ENCODE measurements around the gene GIN1. TPM values are rescaled to one million over a fixed set of nuclear protein-coding genes. Genes with fewer than 3 reads are reported as not detected.
"Not testable (repeated sequence)": the region's sequence is repeated elsewhere in the genome, so short reads cannot be mapped to it uniquely, and the experiment has no call there.

The GIN1 gene
- total and polyA plus RNA-seq, 2 donors: 6.2 to 9.6 TPM

DNA sequence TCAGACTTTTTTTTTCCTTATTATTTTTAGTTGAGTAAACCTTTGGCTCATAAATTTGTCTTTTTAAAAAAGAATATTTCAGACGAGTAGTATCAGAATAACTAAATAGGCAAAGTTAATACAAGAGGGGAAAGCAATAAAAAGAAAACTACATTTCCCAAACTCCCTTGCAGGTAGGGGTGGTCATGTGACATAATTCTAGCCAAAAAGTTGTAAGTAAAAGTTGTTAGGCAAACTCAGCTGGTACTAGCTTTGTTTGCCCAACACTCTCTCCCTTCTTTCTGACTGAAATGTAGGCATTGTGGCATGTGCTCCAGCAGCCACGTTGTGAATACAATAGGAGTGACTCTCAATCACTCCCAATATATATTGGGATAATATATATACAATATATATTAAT lies 20.9 kb downstream of the GIN1 start:
- H3K4me3 ChIP-seq (ENCODE audit: low read length in 2 of 2): no peak overlapping the region
- 96% methylated on average over 2 of the region's 2 CpGs for WGBS

DNA sequence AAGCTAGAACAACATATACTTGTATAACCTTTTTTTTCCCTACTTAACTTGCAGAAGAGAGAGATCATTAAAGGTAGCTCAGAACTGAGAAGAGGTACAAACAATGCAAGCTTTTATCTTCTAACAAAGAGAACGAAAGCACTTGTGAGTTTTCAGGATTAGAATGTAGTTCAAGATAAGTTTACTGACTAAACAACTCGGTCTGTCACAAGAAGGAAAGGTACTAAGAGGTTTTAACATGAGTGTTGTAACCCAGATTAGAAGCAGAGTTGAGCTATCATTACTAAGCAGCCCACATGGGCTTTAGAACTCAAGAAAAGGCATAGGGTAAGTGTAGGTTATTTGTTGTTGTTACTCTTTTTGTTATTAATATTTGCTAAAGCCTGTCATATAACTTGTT lies 25.2 kb downstream of the GIN1 start:
- Histone ChIP-seq H3K4me3 (ENCODE audit: low read length in 2 of 2) (no peak overlapping the region), H3K36me3 (ENCODE audit: control insufficient read depth in 2 of 2, insufficient read depth in 2 of 2, low read length in 1 of 2) (peaks cover 0 to 6% of the 10 kb centered on the region in 2 donors), H3K27ac (ENCODE audit: low read depth in 1 of 2, low read length in 1 of 2) (no peak overlapping the region), H3K27me3 (ENCODE audit: control insufficient read depth in 2 of 2, insufficient read depth in 1 of 2, low read length in 1 of 2) (no peaks in the 10 kb centered on the region), H3K9me3 (ENCODE audit: control insufficient read depth in 2 of 2, insufficient read depth in 1 of 2, low read length in 1 of 2) (no peaks in the 10 kb centered on the region), H3K4me1 (ENCODE audit: control insufficient read depth in 2 of 2, insufficient read depth in 2 of 2, low read length in 2 of 2) (no peaks in the 10 kb centered on the region)
- no peak for DNase-seq (ENCODE audit: low read depth in 6 of 9, low spot score in 9 of 9)
- WGBS: 88% methylated on average over 2 of the region's 2 CpGs

More for the DNA sequence above, 20.9 kb downstream of the GIN1 start:
- no peak overlapping the region for H3K27ac ChIP-seq (ENCODE audit: low read depth in 1 of 2, low read length in 1 of 2)
- peaks cover 0 to 7% of the 10 kb centered on the region in 2 donors for H3K36me3 ChIP-seq (ENCODE audit: control insufficient read depth in 2 of 2, insufficient read depth in 2 of 2, low read length in 1 of 2)
- no peaks in the 10 kb centered on the region for H3K4me1 ChIP-seq (ENCODE audit: control insufficient read depth in 2 of 2, insufficient read depth in 2 of 2, low read length in 2 of 2)
- no peak for DNase-seq (ENCODE audit: low read depth in 6 of 9, low spot score in 9 of 9)
- H3K27me3 ChIP-seq (ENCODE audit: control insufficient read depth in 2 of 2, insufficient read depth in 1 of 2, low read length in 1 of 2): no peaks in the 10 kb centered on the region
- no peaks in the 10 kb centered on the region for H3K9me3 ChIP-seq (ENCODE audit: control insufficient read depth in 2 of 2, insufficient read depth in 1 of 2, low read length in 1 of 2)

DNA sequence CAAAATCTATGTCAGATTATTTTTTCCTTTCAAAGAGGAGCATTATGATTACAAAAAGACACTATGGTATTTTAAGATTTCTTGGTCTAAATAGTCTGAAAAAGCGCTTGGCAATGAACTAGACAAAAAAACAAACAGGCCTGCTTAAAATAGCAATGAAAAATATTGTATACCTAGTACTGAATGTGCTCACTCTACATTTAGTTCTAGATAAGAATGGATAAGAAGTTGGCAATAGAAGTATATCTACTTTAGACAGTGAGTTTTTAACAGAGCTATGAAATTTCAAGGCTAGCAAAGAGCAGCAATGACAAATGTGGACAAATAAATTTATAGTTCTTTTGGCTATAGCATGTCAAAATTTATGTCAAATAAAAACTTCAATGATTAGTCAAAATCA lies 26.2 kb downstream of the GIN1 start:
- H3K36me3 ChIP-seq (ENCODE audit: control insufficient read depth in 2 of 2, insufficient read depth in 2 of 2, low read length in 1 of 2): peaks cover 0 to 6% of the 10 kb centered on the region in 2 donors
- H3K4me3 ChIP-seq (ENCODE audit: low read length in 2 of 2): no peak overlapping the region
- no peaks in the 10 kb centered on the region for H3K9me3 ChIP-seq (ENCODE audit: control insufficient read depth in 2 of 2, insufficient read depth in 1 of 2, low read length in 1 of 2)
- no peaks in the 10 kb centered on the region for H3K27me3 ChIP-seq (ENCODE audit: control insufficient read depth in 2 of 2, insufficient read depth in 1 of 2, low read length in 1 of 2)
- WGBS: 99% methylated on average over 1 of the region's 1 CpG
- no peak overlapping the region for H3K27ac ChIP-seq (ENCODE audit: low read depth in 1 of 2, low read length in 1 of 2)
- H3K4me1 ChIP-seq (ENCODE audit: control insufficient read depth in 2 of 2, insufficient read depth in 2 of 2, low read length in 2 of 2): no peaks in the 10 kb centered on the region
- no peak for DNase-seq (ENCODE audit: low read depth in 6 of 9, low spot score in 9 of 9)

DNA sequence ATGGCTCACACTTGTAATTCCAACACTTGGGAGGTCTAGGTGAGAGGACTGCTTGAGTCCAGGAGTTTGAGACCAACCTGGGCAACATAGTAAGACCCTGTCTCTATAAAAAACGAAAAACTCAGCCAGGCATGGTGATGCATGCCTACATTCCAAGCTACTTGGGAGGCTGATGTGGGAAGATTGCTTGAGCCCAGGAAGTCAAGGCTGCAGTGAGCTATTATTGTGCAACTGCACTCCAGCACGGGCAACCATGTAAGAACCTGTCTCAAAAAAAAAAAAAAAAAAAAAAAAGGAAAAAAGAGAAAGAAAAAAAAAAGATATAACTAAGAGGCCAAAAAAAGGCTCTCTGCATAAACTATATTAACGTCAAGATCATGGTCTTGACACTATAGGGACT lies 27.3 kb downstream of the GIN1 start:
- no peak overlapping the region for H3K27ac ChIP-seq (ENCODE audit: low read depth in 1 of 2, low read length in 1 of 2)
- H3K36me3 ChIP-seq (ENCODE audit: control insufficient read depth in 2 of 2, insufficient read depth in 2 of 2, low read length in 1 of 2): peaks cover 0 to 6% of the 10 kb centered on the region in 2 donors
- H3K27me3 ChIP-seq (ENCODE audit: control insufficient read depth in 2 of 2, insufficient read depth in 1 of 2, low read length in 1 of 2): no peaks in the 10 kb centered on the region
- no peaks in the 10 kb centered on the region for H3K9me3 ChIP-seq (ENCODE audit: control insufficient read depth in 2 of 2, insufficient read depth in 1 of 2, low read length in 1 of 2)
- no peak for DNase-seq (ENCODE audit: low read depth in 6 of 9, low spot score in 9 of 9)
- no peaks in the 10 kb centered on the region for H3K4me1 ChIP-seq (ENCODE audit: control insufficient read depth in 2 of 2, insufficient read depth in 2 of 2, low read length in 2 of 2)
- WGBS: 97% methylated on average over 3 of the region's 3 CpGs
- H3K4me3 ChIP-seq (ENCODE audit: low read length in 2 of 2): no peak overlapping the region

DNA sequence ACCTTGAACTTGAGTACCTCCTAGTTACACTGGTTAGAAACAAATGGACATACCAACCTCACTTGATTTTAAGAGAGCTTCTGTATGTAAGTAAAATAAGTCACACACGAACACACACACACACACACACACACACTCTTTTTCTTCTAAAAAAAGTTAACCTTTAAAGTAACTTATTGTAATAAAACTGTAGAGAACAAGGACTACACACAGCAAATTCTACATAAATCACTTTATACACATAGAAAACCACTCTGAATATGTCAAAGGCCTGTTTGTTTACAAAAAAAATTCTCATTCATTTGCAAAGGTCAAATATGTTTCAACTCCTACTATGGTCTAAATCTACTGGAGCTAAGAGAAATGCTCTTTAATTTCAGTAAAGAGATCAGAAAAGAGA lies 29.1 kb downstream of the GIN1 start:
- WGBS: 100% methylated on average over 1 of the region's 1 CpG
- peaks cover 0 to 3% of the 10 kb centered on the region in 2 donors for H3K9me3 ChIP-seq (ENCODE audit: control insufficient read depth in 2 of 2, insufficient read depth in 1 of 2, low read length in 1 of 2)
- peaks cover 0 to 15% of the 10 kb centered on the region in 2 donors for H3K36me3 ChIP-seq (ENCODE audit: control insufficient read depth in 2 of 2, insufficient read depth in 2 of 2, low read length in 1 of 2)

DNA sequence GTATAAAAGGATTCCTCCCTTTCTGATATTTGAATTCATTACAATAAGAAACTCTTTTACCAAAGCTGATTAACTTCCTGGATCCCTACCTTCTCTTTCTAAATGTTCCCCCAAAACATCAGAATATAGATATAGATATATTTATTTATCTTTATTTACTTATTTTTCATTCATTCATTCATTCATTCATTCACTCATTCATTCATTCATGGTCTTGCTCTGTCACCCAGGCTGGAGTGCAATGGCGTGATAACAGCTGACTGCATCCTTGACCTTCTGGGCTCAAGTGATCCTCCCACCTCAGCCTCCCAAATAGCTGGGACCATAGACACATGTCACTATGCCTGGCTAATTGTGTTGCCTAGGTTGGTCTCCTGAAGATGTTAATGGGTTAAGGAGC lies 30.7 kb downstream of the GIN1 start:
- DNase-seq (ENCODE audit: low read depth in 6 of 9, low spot score in 9 of 9): no peak
- H3K36me3 ChIP-seq (ENCODE audit: control insufficient read depth in 2 of 2, insufficient read depth in 2 of 2, low read length in 1 of 2): peaks cover 0 to 18% of the 10 kb centered on the region in 2 donors
- H3K4me3 ChIP-seq (ENCODE audit: low read length in 2 of 2): no peak overlapping the region
- H3K27me3 ChIP-seq (ENCODE audit: control insufficient read depth in 2 of 2, insufficient read depth in 1 of 2, low read length in 1 of 2): no peaks in the 10 kb centered on the region
- no peak overlapping the region for H3K27ac ChIP-seq (ENCODE audit: low read depth in 1 of 2, low read length in 1 of 2)
- H3K9me3 ChIP-seq (ENCODE audit: control insufficient read depth in 2 of 2, insufficient read depth in 1 of 2, low read length in 1 of 2): peaks cover 0 to 7% of the 10 kb centered on the region in 2 donors
- 97% methylated on average over 1 of the region's 1 CpG for WGBS
- H3K4me1 ChIP-seq (ENCODE audit: control insufficient read depth in 2 of 2, insufficient read depth in 2 of 2, low read length in 2 of 2): no peaks in the 10 kb centered on the region

More for the DNA sequence above, 29.1 kb downstream of the GIN1 start:
- no peak for DNase-seq (ENCODE audit: low read depth in 6 of 9, low spot score in 9 of 9)
- Histone ChIP-seq H3K4me3 (ENCODE audit: low read length in 2 of 2) (no peak overlapping the region), H3K27ac (ENCODE audit: low read depth in 1 of 2, low read length in 1 of 2) (no peak overlapping the region), H3K4me1 (ENCODE audit: control insufficient read depth in 2 of 2, insufficient read depth in 2 of 2, low read length in 2 of 2) (no peaks in the 10 kb centered on the region), H3K27me3 (ENCODE audit: control insufficient read depth in 2 of 2, insufficient read depth in 1 of 2, low read length in 1 of 2) (no peaks in the 10 kb centered on the region)

DNA sequence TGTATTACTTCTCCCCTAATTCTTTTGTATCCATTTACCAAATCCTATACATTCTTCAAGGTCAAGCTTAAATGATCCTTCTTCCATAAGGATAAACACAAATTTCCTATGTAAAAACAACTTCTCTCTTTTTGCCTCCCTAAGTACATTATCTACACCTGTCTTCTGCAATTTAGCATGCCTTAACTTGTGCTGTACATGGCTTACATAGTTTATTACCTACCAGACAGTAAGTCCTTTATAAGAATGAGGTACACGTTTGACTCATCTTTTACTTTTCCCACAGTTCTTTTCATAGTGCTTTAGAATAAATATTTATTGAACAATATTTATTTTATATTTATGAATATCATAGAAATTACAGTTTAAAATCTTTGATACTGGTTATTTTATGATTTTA lies 33.4 kb downstream of the GIN1 start:
- DNase-seq (ENCODE audit: low read depth in 6 of 9, low spot score in 9 of 9): no peak
- Histone ChIP-seq H3K4me1 (ENCODE audit: control insufficient read depth in 2 of 2, insufficient read depth in 2 of 2, low read length in 2 of 2) (no peaks in the 10 kb centered on the region), H3K27ac (ENCODE audit: low read depth in 1 of 2, low read length in 1 of 2) (no peak overlapping the region), H3K9me3 (ENCODE audit: control insufficient read depth in 2 of 2, insufficient read depth in 1 of 2, low read length in 1 of 2) (peaks cover 0 to 7% of the 10 kb centered on the region in 2 donors), H3K36me3 (ENCODE audit: control insufficient read depth in 2 of 2, insufficient read depth in 2 of 2, low read length in 1 of 2) (peaks cover 0 to 12% of the 10 kb centered on the region in 2 donors), H3K27me3 (ENCODE audit: control insufficient read depth in 2 of 2, insufficient read depth in 1 of 2, low read length in 1 of 2) (no peaks in the 10 kb centered on the region), H3K4me3 (ENCODE audit: low read length in 2 of 2) (no peak overlapping the region)
- 96% methylated on average over 1 of the region's 1 CpG for WGBS

DNA sequence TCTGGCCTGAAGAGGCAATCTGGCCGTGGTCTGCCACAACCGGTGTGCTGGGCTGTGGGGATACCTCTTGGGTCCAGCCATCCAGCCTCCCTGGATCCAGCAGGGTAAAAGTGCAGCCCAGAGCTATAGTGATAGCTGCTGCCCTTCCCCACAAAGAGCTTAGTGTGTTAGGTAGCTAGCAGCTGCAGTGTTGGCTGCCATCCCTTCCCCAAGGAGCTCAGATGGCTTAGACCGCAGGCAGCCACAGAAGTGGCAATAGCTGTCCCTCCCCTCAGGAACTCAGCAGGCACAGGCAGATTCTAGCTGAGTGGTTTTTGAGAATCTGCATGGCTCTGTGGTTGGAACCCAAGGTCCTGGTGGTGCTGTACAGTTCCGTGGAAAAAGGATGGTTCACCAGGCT lies 40.1 kb downstream of the GIN1 start:
- WGBS: 84% methylated on average over 4 of the region's 4 CpGs
- Histone ChIP-seq H3K9me3 (ENCODE audit: control insufficient read depth in 2 of 2, insufficient read depth in 1 of 2, low read length in 1 of 2) (peaks cover 0 to 17% of the 10 kb centered on the region in 2 donors), H3K36me3 (ENCODE audit: control insufficient read depth in 2 of 2, insufficient read depth in 2 of 2, low read length in 1 of 2) (peaks cover 0 to under 1% of the 10 kb centered on the region in 2 donors)

DNA sequence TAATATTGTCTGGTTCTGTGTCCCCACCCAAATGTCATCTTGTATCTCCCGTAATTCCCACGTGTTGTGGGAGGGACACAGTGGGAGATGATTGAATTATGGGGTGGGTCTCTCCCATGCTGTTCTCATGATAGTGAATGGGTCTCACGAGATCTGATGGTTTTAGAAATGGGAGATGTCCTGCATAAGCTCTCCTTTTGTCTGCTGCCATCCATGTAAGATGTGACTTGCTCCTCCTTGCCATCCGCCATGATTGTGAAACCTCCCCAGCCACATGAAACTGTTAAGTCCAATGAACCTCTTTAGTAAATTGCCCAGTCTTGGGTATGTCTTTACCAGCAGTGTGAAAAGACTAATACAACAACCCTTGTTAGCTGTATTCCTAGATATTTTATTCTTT lies 44.5 kb downstream of the GIN1 start:
- WGBS: 97% methylated on average over 4 of the region's 4 CpGs
- DNase-seq (ENCODE audit: low read depth in 6 of 9, low spot score in 9 of 9): no peak

More for the DNA sequence above, 40.1 kb downstream of the GIN1 start:
- no peak overlapping the region for H3K27ac ChIP-seq (ENCODE audit: low read depth in 1 of 2, low read length in 1 of 2)
- H3K27me3 ChIP-seq (ENCODE audit: control insufficient read depth in 2 of 2, insufficient read depth in 1 of 2, low read length in 1 of 2): no peaks in the 10 kb centered on the region
- no peaks in the 10 kb centered on the region for H3K4me1 ChIP-seq (ENCODE audit: control insufficient read depth in 2 of 2, insufficient read depth in 2 of 2, low read length in 2 of 2)
- no peak overlapping the region for H3K4me3 ChIP-seq (ENCODE audit: low read length in 2 of 2)
- DNase-seq (ENCODE audit: low read depth in 6 of 9, low spot score in 9 of 9): no peak

DNA sequence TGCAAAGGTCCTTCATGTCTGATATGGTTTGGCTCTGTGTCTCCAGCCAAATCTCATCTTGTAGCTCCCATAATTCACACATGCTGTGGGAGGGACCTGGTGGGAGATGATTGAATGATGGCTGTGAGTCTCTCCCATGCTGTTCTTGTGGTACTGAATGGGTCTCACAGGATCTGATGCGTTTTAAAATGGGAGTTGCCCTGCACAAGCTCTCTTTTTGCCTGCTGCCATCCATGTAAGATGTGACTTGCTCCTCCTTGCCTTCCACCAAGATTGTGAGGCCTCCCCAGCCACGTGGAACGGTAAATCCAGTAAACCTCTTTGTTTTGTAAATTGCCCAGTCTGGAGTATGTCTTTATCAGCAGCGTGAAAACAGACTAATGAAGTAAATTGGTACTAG lies 46.4 kb downstream of the GIN1 start:
- H3K4me3 ChIP-seq (ENCODE audit: low read length in 2 of 2); H3K4me1 ChIP-seq (ENCODE audit: control insufficient read depth in 2 of 2, insufficient read depth in 2 of 2, low read length in 2 of 2); DNase-seq (ENCODE audit: low read depth in 6 of 9, low spot score in 9 of 9); H3K27me3 ChIP-seq (ENCODE audit: control insufficient read depth in 2 of 2, insufficient read depth in 1 of 2, low read length in 1 of 2); H3K36me3 ChIP-seq (ENCODE audit: control insufficient read depth in 2 of 2, insufficient read depth in 2 of 2, low read length in 1 of 2); H3K9me3 ChIP-seq (ENCODE audit: control insufficient read depth in 2 of 2, insufficient read depth in 1 of 2, low read length in 1 of 2); H3K27ac ChIP-seq (ENCODE audit: low read depth in 1 of 2, low read length in 1 of 2): not testable (repeated sequence)
- 86% methylated on average over 4 of the region's 4 CpGs for WGBS

More for the DNA sequence above, 44.5 kb downstream of the GIN1 start:
- Histone ChIP-seq H3K9me3 (ENCODE audit: control insufficient read depth in 2 of 2, insufficient read depth in 1 of 2, low read length in 1 of 2) (peaks cover 0 to 16% of the 10 kb centered on the region in 2 donors), H3K27ac (ENCODE audit: low read depth in 1 of 2, low read length in 1 of 2) (no peak overlapping the region), H3K36me3 (ENCODE audit: control insufficient read depth in 2 of 2, insufficient read depth in 2 of 2, low read length in 1 of 2) (no peaks in the 10 kb centered on the region), H3K27me3 (ENCODE audit: control insufficient read depth in 2 of 2, insufficient read depth in 1 of 2, low read length in 1 of 2) (no peaks in the 10 kb centered on the region), H3K4me3 (ENCODE audit: low read length in 2 of 2) (no peak overlapping the region), H3K4me1 (ENCODE audit: control insufficient read depth in 2 of 2, insufficient read depth in 2 of 2, low read length in 2 of 2) (no peaks in the 10 kb centered on the region)

All from thymus (tissue), 11 donors.